Measurements from ENCODE around the gene NLRP7.

GRCh38 chr19:54873990-54874389 is 73.3 kb downstream of the NLRP7 start, which contains the start of gene FCAR:
- no peak for TF ChIP-seq CTCF (conservative IDR thresholded peaks at IDR 0.05 in 1 of 2, IDR thresholded peaks at IDR 0.05 in 1 of 2; ENCODE audit: extremely low read depth in 1 of 2, insufficient read depth in 1 of 2, low read depth in 1 of 2, low read length in 2 of 2)
- no peak for TF ChIP-seq EZH2 (IDR thresholded peaks at IDR 0.05; ENCODE audit: borderline replicate concordance, low read length)
